Measurements from ENCODE around the gene PRUNE2. TPM values are rescaled to one million over a fixed set of nuclear protein-coding genes. Genes with fewer than 3 reads are reported as not detected.

The PRUNE2 gene
- total RNA-seq, 1 donor: 1.3 TPM

Small RNA genes within 50 kb of the gene (small RNA-seq; reads per million reads assigned to genes)
- gene AL359314.1: not detected

Other genes with a start within 250 kb of the PRUNE2 start
- 0.54 TPM for gene PCA3, start 141.7 kb downstream of the PRUNE2 start, total RNA-seq
- not detected for gene FOXB2, start 113.5 kb upstream of the PRUNE2 start, total RNA-seq

Measured in hematopoietic multipotent progenitor cell (in vitro differentiated cells).